Astrocyte of the cerebellum (primary cell): Measurements from ENCODE around the gene PPM1H.
A peak's percentile ranks its signal among the peaks of the same experiment; 100 is the strongest.
"Not testable (repeated sequence)": the region's sequence is repeated elsewhere in the genome, so short reads cannot be mapped to it uniquely, and the experiment has no call there.

Experiments
- DNase-seq: peaks from one replicate; pipeline ENCODE4 v3.0.0-alpha.2; 2011; ENCODE audit warnings: low read depth
- H3K4me3 ChIP-seq: 2 replicates; pipeline ENCODE4 v1.5.1; 2011; ENCODE audit warnings: mild to moderate bottlenecking, low read depth, low read length, moderate library complexity
- CTCF ChIP-seq: IDR thresholded peaks from 2 replicates; pipeline ENCODE4 v1.5.1; 2012; ENCODE audit warnings: low read length, low read depth, moderate library complexity, mild to moderate bottlenecking; ENCODE audit errors: missing control alignments
- in situ Hi-C: cut with HindIII; loops from 2 replicates; pipeline ENCODE4 v1.10.0; 2017; ENCODE audit warnings: low sequenced_read_pairs

The PPM1H gene

GRCh38 chr12:62668782-62669181, 266.2 kb downstream of the PPM1H start:
- in situ Hi-C loops: no loop called here
- DNase-seq: no peak
- H3K4me3 ChIP-seq: no peak overlapping the region
- no peak for TF ChIP-seq CTCF

GRCh38 chr12:62664951-62665350, 270.0 kb downstream of the PPM1H start:
- H3K4me3 ChIP-seq, in situ Hi-C loops, DNase-seq: not testable (repeated sequence)

GRCh38 chr12:62660756-62661155, 274.2 kb downstream of the PPM1H start:
- DNase-seq: peak; percentile 33
- no peak for TF ChIP-seq CTCF
- in situ Hi-C loops: no loop called here
- no peak overlapping the region for H3K4me3 ChIP-seq

- no peak for TF ChIP-seq CTCF
- no peak for DNase-seq
- H3K4me3 ChIP-seq: no peak overlapping the region
- in situ Hi-C loops: no loop called here
Measured at GRCh38 chr12:62659453-62660295, 275.3 kb downstream of the PPM1H start.

- in situ Hi-C loops: no loop called here
- TF ChIP-seq CTCF: no peak
- no peak overlapping the region for H3K4me3 ChIP-seq
- no peak for DNase-seq
Measured at GRCh38 chr12:62658910-62659309, 276.0 kb downstream of the PPM1H start.

- in situ Hi-C loops: no loop called here
- no peak overlapping the region for H3K4me3 ChIP-seq
- TF ChIP-seq CTCF: no peak
- DNase-seq: no peak
Measured at GRCh38 chr12:62657363-62657632, 277.7 kb downstream of the PPM1H start.

- DNase-seq: no peak
- TF ChIP-seq CTCF: no peak
- in situ Hi-C loops: no loop called here
- H3K4me3 ChIP-seq: no peak overlapping the region
Measured at GRCh38 chr12:62656591-62657362, 278.2 kb downstream of the PPM1H start.
